Neuron (in vitro differentiated cells): ENCODE data around the gene CHAT.
A peak's percentile ranks its signal among the peaks of the same experiment; 100 is the strongest.

Experiments
- H2AFZ ChIP-seq: one replicate; pipeline ENCODE4 v1.6.1; 2013; ENCODE audit warnings: low read depth, mild to moderate bottlenecking, inconsistent platforms, low read length, moderate library complexity
- H3K27me3 ChIP-seq: one replicate; pipeline ENCODE4 v1.6.1; 2013; ENCODE audit warnings: low read length; ENCODE audit not compliant: insufficient read depth
- H3K36me3 ChIP-seq: one replicate; pipeline ENCODE4 v1.6.1; 2013; ENCODE audit warnings: low read length; ENCODE audit not compliant: insufficient read depth
- H3K4me1 ChIP-seq: one replicate; pipeline ENCODE4 v1.6.1; 2013; ENCODE audit warnings: low read length; ENCODE audit not compliant: insufficient read depth
- H3K4me3 ChIP-seq: 2 replicates; pipeline ENCODE4 v1.5.1; 2013; ENCODE audit warnings: mild to moderate bottlenecking, low read length, moderate library complexity
- H3K9me3 ChIP-seq: one replicate; pipeline ENCODE4 v1.6.1; 2013; ENCODE audit warnings: low read length

Gene CHAT

GRCh38 chr10:49610458-49611165 lies 3.2 kb upstream of the CHAT start:
- H3K36me3 ChIP-seq, result no peaks in the 10 kb centered on the region
- H3K9me3 ChIP-seq, result no peaks in the 10 kb centered on the region
- no peak overlapping the region for H2AFZ ChIP-seq
- peak overlapping the region; percentile 32 for H3K4me3 ChIP-seq
- H3K4me1 ChIP-seq, result peaks cover 13% of the 10 kb centered on the region
- peaks cover 84% of the 10 kb centered on the region for H3K27me3 ChIP-seq

DNA sequence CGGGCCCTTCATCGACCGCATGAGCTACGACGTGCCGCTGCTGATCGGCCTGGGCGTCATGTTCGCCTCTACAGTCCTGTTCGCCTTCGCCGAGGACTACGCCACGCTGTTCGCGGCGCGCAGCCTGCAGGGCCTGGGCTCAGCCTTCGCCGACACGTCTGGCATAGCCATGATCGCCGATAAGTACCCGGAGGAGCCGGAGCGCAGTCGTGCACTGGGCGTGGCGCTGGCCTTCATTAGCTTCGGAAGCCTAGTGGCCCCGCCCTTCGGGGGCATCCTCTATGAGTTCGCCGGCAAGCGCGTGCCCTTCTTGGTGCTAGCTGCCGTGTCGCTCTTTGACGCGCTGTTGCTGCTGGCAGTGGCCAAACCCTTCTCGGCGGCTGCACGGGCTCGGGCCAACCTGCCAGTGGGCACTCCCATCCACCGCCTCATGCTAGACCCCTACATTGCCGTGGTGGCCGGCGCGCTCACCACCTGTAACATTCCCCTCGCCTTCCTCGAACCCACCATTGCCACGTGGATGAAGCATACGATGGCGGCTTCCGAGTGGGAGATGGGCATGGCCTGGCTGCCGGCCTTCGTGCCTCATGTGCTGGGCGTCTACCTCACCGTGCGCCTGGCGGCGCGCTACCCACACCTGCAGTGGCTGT lies 2.5 kb upstream of the CHAT start:
- H3K36me3 ChIP-seq, result no peaks in the 10 kb centered on the region
- H2AFZ ChIP-seq, result no peak overlapping the region
- no peaks in the 10 kb centered on the region for H3K9me3 ChIP-seq
- peaks cover 90% of the 10 kb centered on the region for H3K27me3 ChIP-seq
- peaks cover 13% of the 10 kb centered on the region for H3K4me1 ChIP-seq
- H3K4me3 ChIP-seq, result no peak overlapping the region

- Histone ChIP-seq H3K9me3 (no peaks in the 10 kb centered on the region), H3K36me3 (no peaks in the 10 kb centered on the region), H3K27me3 (peaks cover 91% of the 10 kb centered on the region), H3K4me1 (peaks cover 13% of the 10 kb centered on the region), H3K4me3 (no peak overlapping the region), H2AFZ (no peak overlapping the region)
Measured at GRCh38 chr10:49611816-49612512, 1.9 kb upstream of the CHAT start.

DNA sequence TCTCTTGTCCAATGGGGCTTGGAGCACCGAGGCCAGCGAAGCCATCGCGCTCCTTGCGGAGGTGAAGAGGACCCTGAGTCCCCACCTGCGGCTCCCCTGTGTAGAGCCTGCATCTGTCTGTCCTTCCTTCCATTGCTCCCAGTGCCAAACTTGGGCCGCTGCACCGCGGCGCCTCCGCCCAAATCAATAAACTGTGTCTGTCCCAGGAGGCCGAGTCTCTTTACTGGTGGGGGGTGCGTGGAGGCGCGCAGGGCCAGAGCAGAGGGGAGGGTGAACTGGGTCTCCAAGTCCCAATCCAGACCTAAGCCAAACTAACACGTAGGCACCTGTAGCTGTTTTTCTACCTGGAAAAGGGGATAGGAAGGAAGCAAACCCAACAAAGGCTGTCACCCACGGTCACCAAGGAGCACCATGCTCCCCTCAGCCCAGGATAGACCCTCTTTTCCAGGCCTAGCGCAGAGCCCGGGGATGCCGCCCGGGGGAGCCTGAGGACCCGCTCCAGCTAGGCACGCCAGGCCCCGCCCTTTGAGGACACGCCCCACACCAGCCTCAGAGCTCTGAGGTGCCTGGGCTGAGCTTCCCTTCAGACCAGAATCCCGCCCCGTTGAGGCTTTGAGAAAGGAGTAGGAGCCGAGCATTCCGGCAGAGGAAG lies 1.2 kb upstream of the CHAT start:
- Histone ChIP-seq H3K4me3 (no peak overlapping the region), H3K36me3 (no peaks in the 10 kb centered on the region)

DNA sequence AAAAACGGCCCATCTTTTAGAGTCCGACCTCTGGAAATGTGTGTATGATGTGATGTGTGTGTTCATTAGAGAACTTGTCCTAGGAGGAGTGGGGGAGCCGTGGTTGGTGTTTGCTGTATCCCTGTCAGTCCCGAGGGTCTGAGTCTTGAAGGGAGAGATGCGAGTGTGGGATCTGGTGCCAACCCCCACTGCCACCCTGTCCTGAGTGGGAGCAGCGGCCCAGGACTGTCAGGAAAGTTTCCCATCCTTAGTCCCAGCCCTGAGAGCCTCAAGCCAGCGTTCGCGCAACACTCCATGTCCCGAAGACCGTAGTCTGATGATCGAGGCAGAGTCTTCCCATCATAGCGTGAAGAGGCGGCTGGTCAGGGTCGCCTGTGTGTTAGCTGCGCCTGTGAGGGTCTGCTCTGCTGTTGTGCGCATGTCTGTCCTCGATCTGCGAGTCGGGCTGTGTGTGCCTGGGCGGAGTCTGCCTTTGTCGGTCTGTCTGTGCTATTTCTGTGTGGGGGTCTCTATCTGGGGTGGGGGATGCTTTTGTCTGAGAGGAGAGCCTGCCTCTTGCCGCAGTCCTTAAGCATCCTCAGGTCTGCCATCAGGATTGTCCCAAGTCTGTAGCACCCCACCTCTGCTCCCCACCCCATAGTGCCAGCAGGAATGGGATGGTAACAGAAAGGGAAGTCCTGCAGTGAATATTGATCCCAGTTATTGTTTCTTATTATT lies 514 bp upstream of the CHAT start:
- Histone ChIP-seq H2AFZ (no peak overlapping the region), H3K4me3 (no peak overlapping the region)

More for the DNA sequence above, 1.2 kb upstream of the CHAT start:
- H3K27me3 ChIP-seq, result peaks cover 91% of the 10 kb centered on the region
- H2AFZ ChIP-seq, result no peak overlapping the region
- H3K4me1 ChIP-seq, result peaks cover 13% of the 10 kb centered on the region
- H3K9me3 ChIP-seq, result no peaks in the 10 kb centered on the region

GRCh38 chr10:49614242-49615198 lies 683 bp downstream of the CHAT start:
- no peaks in the 10 kb centered on the region for H3K36me3 ChIP-seq
- H3K27me3 ChIP-seq, result peaks cover 89% of the 10 kb centered on the region
- peaks cover 7% of the 10 kb centered on the region for H3K4me1 ChIP-seq
- H3K9me3 ChIP-seq, result no peaks in the 10 kb centered on the region
- no peak overlapping the region for H3K4me3 ChIP-seq
- no peak overlapping the region for H2AFZ ChIP-seq

More for the DNA sequence above, 514 bp upstream of the CHAT start:
- Histone ChIP-seq H3K9me3 (no peaks in the 10 kb centered on the region), H3K27me3 (peaks cover 89% of the 10 kb centered on the region), H3K4me1 (peaks cover 13% of the 10 kb centered on the region), H3K36me3 (no peaks in the 10 kb centered on the region)

- Histone ChIP-seq H3K4me1 (peaks cover 7% of the 10 kb centered on the region), H3K27me3 (peaks cover 92% of the 10 kb centered on the region), H3K9me3 (no peaks in the 10 kb centered on the region), H3K4me3 (no peak overlapping the region), H2AFZ (no peak overlapping the region), H3K36me3 (no peaks in the 10 kb centered on the region)
Measured at GRCh38 chr10:49615213-49615612, 1.4 kb downstream of the CHAT start.

- no peaks in the 10 kb centered on the region for H3K9me3 ChIP-seq
- no peak overlapping the region for H2AFZ ChIP-seq
- peaks cover 88% of the 10 kb centered on the region for H3K27me3 ChIP-seq
- H3K36me3 ChIP-seq, result no peaks in the 10 kb centered on the region
- no peak overlapping the region for H3K4me3 ChIP-seq
- H3K4me1 ChIP-seq, result peaks cover 7% of the 10 kb centered on the region
Measured at GRCh38 chr10:49615721-49616120, 1.9 kb downstream of the CHAT start.

- Histone ChIP-seq H2AFZ (no peak overlapping the region), H3K36me3 (no peaks in the 10 kb centered on the region), H3K4me3 (no peak overlapping the region), H3K27me3 (peaks cover 80% of the 10 kb centered on the region), H3K9me3 (no peaks in the 10 kb centered on the region), H3K4me1 (peaks cover 7% of the 10 kb centered on the region)
Measured at GRCh38 chr10:49616421-49617101, 2.7 kb downstream of the CHAT start.

DNA sequence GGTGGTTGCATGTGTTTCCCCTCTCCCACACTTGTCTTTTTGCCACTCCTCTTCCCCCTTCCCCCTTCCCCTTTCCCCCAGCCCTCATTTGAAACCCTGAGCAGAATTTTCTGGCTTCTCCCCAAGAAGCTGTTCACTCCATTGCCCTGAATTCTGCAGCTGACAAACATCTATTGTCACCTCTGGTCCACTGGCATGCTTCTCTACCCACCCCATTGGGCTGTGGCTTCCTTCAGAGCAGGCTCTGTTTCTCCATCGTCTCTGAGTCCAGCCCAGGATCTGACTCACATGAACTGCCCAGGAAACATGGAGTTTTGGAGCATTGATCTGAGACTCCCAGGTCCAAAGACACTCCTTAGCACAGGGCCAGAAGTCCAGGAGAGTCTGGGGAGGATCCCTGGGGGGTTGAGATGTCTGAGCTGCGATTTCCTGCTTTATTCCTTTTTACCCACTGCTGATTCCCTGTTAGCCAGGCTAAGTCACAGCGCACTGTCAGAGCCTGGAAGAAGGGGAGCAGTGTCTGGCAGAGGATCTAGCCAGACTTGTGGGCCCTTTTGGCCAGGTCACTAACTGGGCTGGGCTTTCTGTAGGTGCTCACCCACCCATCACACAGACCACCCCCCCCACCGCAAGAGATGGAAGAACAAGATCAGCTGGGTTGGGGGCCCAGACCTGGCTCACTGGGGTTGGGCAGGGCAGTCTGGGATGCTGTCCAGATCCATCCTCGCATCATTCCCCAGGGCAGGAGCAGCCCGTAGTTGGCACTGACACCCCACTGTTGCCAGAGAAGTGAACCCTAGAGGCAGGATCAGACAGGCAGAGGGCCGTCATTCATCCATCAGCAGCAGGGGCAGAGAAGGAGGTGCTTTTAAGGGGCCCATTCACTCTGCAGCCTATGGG lies 3.5 kb downstream of the CHAT start:
- Histone ChIP-seq H3K9me3 (no peaks in the 10 kb centered on the region), H3K4me3 (no peak overlapping the region), H2AFZ (no peak overlapping the region), H3K4me1 (peaks cover 7% of the 10 kb centered on the region), H3K36me3 (no peaks in the 10 kb centered on the region), H3K27me3 (peaks cover 72% of the 10 kb centered on the region)

DNA sequence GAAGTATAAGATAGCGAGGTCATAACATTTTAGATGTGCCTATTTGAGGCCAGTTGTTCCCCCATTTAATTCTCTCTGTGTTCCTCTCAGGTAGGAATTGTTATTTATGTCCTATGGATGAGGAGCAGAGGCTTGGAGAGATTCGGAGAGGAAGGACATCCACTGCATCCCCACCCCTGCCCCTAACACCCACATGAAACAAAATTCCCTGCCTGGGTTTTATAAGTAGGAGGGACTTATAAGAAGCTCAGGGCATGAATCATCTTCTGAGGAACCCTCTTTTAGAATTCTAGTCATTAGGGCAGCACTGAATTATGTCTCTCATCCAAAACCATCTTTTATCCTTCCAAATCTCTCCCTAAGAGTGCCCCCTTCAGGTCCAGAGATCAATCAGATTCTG lies 5.0 kb downstream of the CHAT start:
- Histone ChIP-seq H3K9me3 (no peaks in the 10 kb centered on the region), H3K4me1 (no peaks in the 10 kb centered on the region), H2AFZ (no peak overlapping the region), H3K36me3 (no peaks in the 10 kb centered on the region), H3K4me3 (no peak overlapping the region), H3K27me3 (peaks cover 59% of the 10 kb centered on the region)
